ENCODE data around the gene GALNT7.
A peak's percentile ranks its signal among the peaks of the same experiment; 100 is the strongest.
"Not testable (repeated sequence)": the region's sequence is repeated elsewhere in the genome, so short reads cannot be mapped to it uniquely, and the experiment has no call there.

The GALNT7 gene

GRCh38 chr4:173167758-173168395 is 734 bp upstream of the GALNT7 start:
- DNase-seq (ENCODE audit: low spot score): peak; percentile 25

DNA sequence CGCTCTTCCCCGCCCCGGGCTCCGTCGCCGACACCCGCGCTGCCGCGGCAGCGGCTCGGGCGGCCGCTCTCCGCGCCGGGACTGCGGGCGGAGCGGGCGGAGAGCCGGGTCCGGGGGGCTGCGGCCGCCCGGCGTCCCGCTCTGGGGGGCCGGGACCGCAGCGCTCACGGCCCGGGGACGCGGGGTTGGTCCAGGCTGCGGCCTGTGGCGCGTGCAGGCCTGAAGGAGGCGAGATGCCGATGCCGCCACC is 492 bp downstream of the GALNT7 start:
- DNase-seq (ENCODE audit: low spot score): no peak

- DNase-seq (ENCODE audit: low spot score): peak; percentile 54
These were observed 994 bp downstream of the GALNT7 start for GRCh38 chr4:173169428-173170181.

DNA sequence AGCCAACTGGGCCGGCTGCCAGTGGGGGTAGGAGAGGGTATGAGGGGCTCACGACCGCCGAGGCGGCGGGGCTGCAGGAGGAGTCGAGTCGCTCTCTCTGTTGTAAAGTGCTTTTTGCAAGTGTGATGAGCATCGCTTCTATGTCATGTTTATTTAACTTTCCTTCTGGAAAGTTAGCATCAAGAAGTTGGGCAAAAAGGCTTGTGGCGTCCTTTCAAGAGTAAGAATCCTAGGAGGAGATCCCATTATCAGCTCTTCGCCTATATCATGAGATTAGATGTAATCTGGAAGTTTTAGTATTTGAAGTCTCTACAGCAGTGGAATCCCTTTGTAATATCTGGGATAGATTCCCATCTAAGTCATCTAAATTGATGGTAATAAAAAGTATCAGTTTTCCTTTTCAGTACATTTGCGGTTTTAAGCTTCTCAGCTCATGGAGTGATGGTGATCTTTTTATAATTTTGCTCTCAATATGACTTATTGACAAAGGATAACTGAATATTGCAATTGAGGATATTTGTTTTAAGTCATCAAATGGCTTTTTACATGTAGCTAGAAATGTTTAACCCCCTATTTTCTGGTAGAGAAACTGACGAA is 1.7 kb downstream of the GALNT7 start:
- DNase-seq (ENCODE audit: low spot score): no peak

DNA sequence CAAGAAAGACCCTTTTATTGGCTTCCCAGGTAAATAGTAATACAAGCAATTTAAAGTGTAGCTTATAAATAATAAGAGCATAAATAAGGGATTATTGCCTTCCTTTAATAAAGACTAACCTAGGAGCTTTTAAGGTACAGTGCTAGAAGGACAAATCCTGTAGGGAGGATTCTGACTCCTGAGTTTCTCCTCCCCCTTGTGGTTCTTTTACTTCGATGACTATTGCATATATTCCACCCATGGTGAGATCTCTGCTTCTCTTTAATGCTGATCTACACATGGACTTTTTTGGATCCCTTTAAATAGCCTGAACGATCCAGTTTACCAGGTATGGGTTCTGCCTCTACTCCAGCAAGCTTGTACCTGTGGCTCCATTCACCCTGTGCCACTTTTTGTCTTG is 2.5 kb downstream of the GALNT7 start:
- no peak for DNase-seq (ENCODE audit: low spot score)

GRCh38 chr4:173171987-173172386 is 3.4 kb downstream of the GALNT7 start:
- DNase-seq (ENCODE audit: low spot score): no peak

DNA sequence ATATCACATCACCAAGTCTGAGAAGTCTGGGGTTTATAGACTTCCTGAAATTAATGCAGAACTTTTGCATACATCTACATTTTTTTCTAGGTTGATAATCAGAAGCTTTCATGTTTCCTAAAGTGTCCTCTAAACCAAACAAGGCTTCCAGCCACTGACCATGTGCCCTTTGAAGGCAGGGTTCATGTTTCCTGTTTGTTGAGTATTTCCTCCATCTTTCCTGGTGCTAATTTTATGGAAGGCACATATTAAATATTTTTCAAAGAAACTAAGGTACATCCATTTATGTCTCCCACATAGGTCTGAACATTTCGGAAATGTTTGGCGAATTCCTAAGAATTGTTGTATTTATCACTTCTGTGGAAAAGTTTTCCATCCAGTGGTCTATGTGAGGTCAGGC is 5.6 kb downstream of the GALNT7 start:
- no peak for DNase-seq (ENCODE audit: low spot score)

DNA sequence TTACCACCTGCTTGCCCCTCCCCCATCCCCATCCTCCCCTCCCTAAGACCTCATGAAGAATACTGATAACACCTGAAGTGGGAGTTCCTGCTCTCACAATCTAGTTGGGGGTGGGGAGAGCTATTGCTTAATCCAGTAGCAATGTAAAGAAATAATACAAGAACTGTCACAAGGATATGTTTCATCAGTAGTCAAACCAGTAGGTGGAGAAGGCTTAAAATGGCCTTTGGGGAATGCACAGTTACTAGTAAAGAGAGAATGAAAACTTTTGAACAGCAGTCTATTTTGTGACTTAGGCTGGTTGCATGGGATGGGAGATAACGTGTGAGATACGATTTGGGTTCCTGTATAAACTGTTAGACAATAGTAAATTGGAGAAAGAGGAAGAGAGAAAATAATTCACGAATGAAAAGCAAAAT is 6.0 kb downstream of the GALNT7 start:
- DNase-seq (ENCODE audit: low spot score): no peak

DNA sequence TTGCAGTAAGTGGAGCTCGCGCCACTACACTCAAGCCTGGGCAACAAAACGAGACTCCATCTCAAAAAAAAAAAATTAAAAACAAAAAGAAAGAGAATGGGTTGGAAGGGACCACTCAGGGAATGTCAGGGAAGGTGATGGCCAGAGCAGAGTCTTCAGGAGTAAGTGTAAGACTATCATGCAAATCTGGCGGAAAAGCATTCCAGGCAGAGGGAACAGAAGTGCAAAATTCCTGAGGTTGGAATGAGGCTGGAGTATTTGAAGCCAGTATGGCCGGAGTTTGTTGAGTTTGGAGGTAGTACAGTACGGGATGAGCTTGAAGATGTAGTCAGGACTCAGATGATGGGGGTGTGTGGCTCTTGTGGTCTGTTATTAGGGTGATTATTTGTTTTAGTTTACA is 7.4 kb downstream of the GALNT7 start:
- no peak for DNase-seq (ENCODE audit: low spot score)

GRCh38 chr4:173177232-173177631 is 8.6 kb downstream of the GALNT7 start:
- no peak for DNase-seq (ENCODE audit: low spot score)

DNA sequence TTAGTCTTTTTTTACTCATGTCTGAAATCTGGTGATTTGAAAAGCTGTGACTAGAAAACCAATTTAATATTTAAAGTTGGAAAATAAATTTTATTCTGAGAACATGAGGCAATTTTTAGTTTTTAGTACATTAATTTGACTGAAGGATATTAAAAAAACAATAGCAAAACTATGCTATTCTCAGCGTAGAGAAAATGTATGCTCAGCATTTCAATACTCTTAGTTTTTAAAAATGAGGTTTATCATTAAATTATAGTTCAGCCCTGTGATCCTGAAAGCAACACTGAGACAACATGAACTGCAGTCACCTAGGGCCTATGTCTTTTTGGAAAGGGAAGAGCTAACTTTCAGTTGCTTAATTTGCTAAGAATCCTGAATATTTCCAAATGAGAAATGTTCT is 9.5 kb downstream of the GALNT7 start:
- DNase-seq (ENCODE audit: low spot score): no peak

DNA sequence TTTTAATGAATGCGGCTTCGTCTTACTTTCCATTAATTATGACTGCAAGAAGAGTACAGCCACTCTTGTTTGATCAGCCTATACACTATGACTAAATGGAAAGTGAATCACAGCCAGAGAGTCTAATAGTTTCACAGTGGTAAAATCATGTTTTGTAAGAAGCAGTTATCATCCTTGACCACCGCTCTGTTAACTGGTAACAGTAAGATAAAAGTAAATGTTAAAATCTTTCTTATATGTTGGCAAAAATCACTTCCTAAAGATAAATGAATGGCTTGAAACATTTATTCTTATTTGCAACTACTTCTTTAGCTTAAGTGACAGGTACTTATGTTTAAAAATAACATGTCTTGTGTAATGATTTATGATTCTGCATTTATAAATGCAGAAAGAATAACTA is 13.2 kb downstream of the GALNT7 start:
- no peak for DNase-seq (ENCODE audit: low spot score)

GRCh38 chr4:173182403-173182802 is 13.8 kb downstream of the GALNT7 start:
- no peak for DNase-seq (ENCODE audit: low spot score)

GRCh38 chr4:173183659-173184247 is 15.1 kb downstream of the GALNT7 start:
- DNase-seq (ENCODE audit: low spot score): not testable (repeated sequence)

DNA sequence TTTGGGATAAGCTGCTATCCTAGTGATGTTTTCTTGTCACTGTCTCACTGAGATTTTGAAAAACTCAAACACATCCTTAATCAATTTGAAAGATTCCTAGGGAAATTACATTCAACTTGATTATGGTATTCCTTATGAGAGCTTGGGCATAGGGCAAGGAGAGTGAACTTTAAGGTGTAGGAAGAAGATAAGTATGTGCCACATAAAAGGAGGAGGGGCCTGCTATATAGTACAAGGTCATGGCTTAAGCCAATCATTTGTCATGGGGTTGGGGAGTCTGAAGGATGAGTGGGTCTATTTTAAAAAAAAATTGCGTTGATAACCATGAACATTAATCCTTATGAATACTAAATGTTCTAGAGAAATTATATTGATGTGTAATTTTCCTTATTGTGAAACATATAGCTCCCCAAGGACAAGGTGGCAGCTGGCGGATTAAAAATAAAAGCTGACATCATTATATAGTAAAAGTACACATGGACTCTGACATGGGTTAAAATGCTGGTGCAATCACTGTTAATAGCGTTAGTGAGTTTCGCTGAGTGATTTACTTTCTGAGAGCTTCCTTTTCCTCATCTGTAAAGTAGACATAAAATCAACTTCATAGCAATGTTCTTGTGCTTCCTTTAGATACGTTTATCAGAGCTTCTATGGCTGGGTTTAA is 17.4 kb downstream of the GALNT7 start:
- no peak for DNase-seq (ENCODE audit: low spot score)

DNA sequence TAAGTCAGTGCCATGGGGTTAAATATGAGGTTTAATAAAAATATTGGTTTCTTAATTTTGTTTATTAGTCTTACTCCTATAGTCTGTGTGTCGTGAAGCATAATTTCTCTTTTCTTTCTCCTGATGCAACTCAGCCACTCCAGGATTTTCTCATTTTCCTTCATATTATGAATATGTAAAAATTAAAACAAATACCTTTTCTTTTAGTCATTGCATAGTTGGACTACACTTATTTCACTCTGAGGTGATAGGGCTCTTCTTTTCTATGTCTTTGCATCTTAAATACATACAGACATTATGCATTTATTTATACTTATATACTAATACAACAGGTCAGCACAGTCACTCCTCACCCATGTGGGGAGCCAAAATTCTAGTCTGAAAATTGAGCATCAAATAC is 19.1 kb downstream of the GALNT7 start:
- DNase-seq (ENCODE audit: low spot score): no peak

DNA sequence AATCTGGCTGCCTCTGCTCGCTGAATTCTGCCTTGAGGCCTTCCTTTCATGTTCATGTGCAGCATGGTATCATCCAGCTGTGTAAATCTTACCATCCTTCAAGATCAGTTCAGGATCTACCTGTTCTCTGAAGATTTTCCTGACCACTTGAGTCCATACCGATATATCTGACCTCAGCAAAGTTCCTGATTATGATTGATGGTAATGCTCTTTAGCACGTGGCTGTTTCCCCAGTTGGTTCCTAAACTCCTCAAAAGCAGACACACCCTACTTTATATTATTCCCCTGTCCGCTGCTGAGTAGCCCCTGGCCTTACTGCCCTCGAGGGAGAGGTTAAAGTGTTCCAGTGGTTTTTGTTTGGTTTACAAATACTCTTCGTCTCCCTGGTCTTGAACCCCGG is 20.0 kb downstream of the GALNT7 start:
- DNase-seq (ENCODE audit: low spot score): no peak

- DNase-seq (ENCODE audit: low spot score): no peak
These were observed 20.6 kb downstream of the GALNT7 start for GRCh38 chr4:173189117-173189693.

DNA sequence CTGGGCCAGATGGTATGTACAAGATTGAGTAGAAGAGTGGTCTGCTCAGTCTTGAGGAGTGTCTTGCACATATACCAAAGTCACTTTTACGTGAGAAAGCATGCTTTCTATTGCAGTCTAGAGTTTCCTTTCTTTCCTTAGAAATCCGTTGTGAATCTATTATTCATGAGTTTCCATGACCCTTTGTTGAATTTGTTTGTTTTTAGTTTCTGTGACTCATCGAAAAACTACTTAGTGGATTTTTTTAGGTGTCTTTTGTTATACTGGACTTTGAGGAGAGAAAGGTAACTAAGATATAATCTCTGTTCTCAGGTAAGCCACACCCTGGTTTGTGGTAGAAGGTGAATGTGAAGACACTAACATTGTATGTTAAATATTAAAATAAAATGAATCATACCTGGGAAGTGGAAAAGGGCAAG is 23.0 kb downstream of the GALNT7 start:
- DNase-seq (ENCODE audit: low spot score): peak; percentile 13

GRCh38 chr4:173192375-173193162 is 24.0 kb downstream of the GALNT7 start:
- no peak for DNase-seq (ENCODE audit: low spot score)

- DNase-seq (ENCODE audit: low spot score): no peak
These were observed 25.5 kb downstream of the GALNT7 start for GRCh38 chr4:173194157-173194556.

GRCh38 chr4:173195109-173195508 is 26.5 kb downstream of the GALNT7 start:
- no peak for DNase-seq (ENCODE audit: low spot score)

Data from activated CD4-positive, alpha-beta T cell treated with anti-CD3 and anti-CD28 coated beads, Interleukin-2, Interleukin-4, amounts not matched to agents 100 ng/mL and 50 ng/mL, durations not matched to agents 16 hours and 8 hours (primary cell).